Thyroid gland (tissue), 4 donors: ENCODE results near the gene DUSP28. TPM values are rescaled to one million over a fixed set of nuclear protein-coding genes. Genes with fewer than 3 reads are reported as not detected.

Experiments
- DNase-seq, 2 donors: peaks; one replicate each; pipeline ENCODE4 v3.0.0-alpha.2; 2019
- H3K27ac ChIP-seq, 3 donors: fragments of 200-600 bp; sonication (generic); 1 replicate in 2 of 3; 2 replicates in 1 of 3; pipeline ENCODE4 v1.5.1; 2016 to 2019; ENCODE audit warnings: mild to moderate bottlenecking in 1 of 3, moderate library complexity in 1 of 3
- H3K27me3 ChIP-seq: fragments of 200-600 bp; sonication (generic); one replicate; pipeline ENCODE4 v1.5.1; 2019
- H3K36me3 ChIP-seq, 2 donors: fragments of 200-600 bp; sonication (generic); one replicate each; pipeline ENCODE4 v1.5.1; 2016 to 2019
- H3K4me1 ChIP-seq, 2 donors: fragments of 200-600 bp; sonication (generic); one replicate each; pipeline ENCODE4 v1.5.1; 2017 to 2019
- H3K4me3 ChIP-seq, 3 donors: fragments of 200-600 bp; sonication (generic); replicated peaks in 1 of 3; 1 replicate in 2 of 3; 2 replicates in 1 of 3; pipeline ENCODE4 v1.5.1; 2016; ENCODE audit warnings: mild to moderate bottlenecking in 1 of 3
- H3K9me3 ChIP-seq: fragments of 200-600 bp; sonication (generic); one replicate; pipeline ENCODE4 v1.5.1; 2017
- CTCF ChIP-seq, 6 experiments: fragments of 200-600 bp in 3 of 6; fragments of 450-650 bp in 3 of 6; sonication (generic) in 3 of 6; IDR thresholded peaks; one replicate each; pipeline ENCODE4 v1.5.1; 2016 to 2019; ENCODE audit warnings: antibody characterized with exemption in 6 of 6, mild to moderate bottlenecking in 2 of 6, inconsistent platforms in 1 of 6, moderate library complexity in 1 of 6
- POLR2A ChIP-seq, 2 donors: fragments of 450-650 bp; IDR thresholded peaks; one replicate each; pipeline ENCODE4 v1.6.1; 2017; ENCODE audit warnings: antibody characterized with exemption in 2 of 2, mild to moderate bottlenecking in 2 of 2, moderate library complexity in 1 of 2
- WGBS, 2 donors: methylation state at CpG; one replicate each; pipeline ENCODE4 v1.1.5; 2017; 5-methylcytosine and 5-hydroxymethylcytosine counted together
- intact Hi-C: fragments of 100-400 bp; cut with DNase I; formaldehyde crosslinking; loops from one replicate; pipeline ENCODE4 v1.15.1; 2023
- total RNA-seq, 4 donors: library from RNA; depleted of rRNA; stranded (reverse); fragments of >200 nt; gene quantifications; one replicate each; pipeline ENCODE4 v1.2.3, GENCODE V29; 2016

The DUSP28 gene
- total RNA-seq, 4 donors from 2014 or later, result 6.6 to 12.5 (median 9.2) TPM

- Histone ChIP-seq H3K36me3 (no peaks in the 10 kb centered on the region), H3K9me3 (no peaks in the 10 kb centered on the region), H3K4me3 (no peak overlapping the region), H3K4me1 (peaks cover 0 to 10% of the 10 kb centered on the region in 2 donors), H3K27ac (no peak overlapping the region), H3K27me3 (no peaks in the 10 kb centered on the region)
- TF ChIP-seq CTCF (IDR thresholded peaks at IDR 0.05), result no peak
- TF ChIP-seq POLR2A (IDR thresholded peaks at IDR 0.05), result no peak
- no peak for DNase-seq
- intact Hi-C loops, result no loop called here
- WGBS, 2 donors, result 90 to 95% methylated on average over 16 to 19 of the region's 19 CpGs
Measured at GRCh38 chr2:240604939-240605716, 45.0 kb downstream of the DUSP28 start.

GRCh38 chr2:240605867-240606743 lies 45.9 kb downstream of the DUSP28 start:
- no peaks in the 10 kb centered on the region for H3K36me3 ChIP-seq
- DNase-seq, result no peak
- WGBS, 2 donors, result 89 to 90% methylated on average over 7 to 12 of the region's 12 CpGs
- no peaks in the 10 kb centered on the region for H3K27me3 ChIP-seq
- peaks cover 0 to 10% of the 10 kb centered on the region in 2 donors for H3K4me1 ChIP-seq
- no peaks in the 10 kb centered on the region for H3K9me3 ChIP-seq
- H3K4me3 ChIP-seq, result no peak overlapping the region
- intact Hi-C loops, result no loop called here
- TF ChIP-seq CTCF (IDR thresholded peaks at IDR 0.05) (no peak), POLR2A (IDR thresholded peaks at IDR 0.05) (no peak)
- H3K27ac ChIP-seq, result no peak overlapping the region

GRCh38 chr2:240611601-240612210 lies 51.5 kb downstream of the DUSP28 start:
- no peak for DNase-seq

More at GRCh38 chr2:240611601-240612210, 51.5 kb downstream of the DUSP28 start:
- no peaks in the 10 kb centered on the region for H3K27me3 ChIP-seq
- TF ChIP-seq POLR2A (IDR thresholded peaks at IDR 0.05) (no peak), CTCF (IDR thresholded peaks at IDR 0.05) (no peak)
- no peak overlapping the region for H3K4me3 ChIP-seq
- H3K27ac ChIP-seq, result no peak overlapping the region
- H3K4me1 ChIP-seq, result peaks cover 0 to 10% of the 10 kb centered on the region in 2 donors
- intact Hi-C loops, result no loop called here
- no peaks in the 10 kb centered on the region for H3K36me3 ChIP-seq
- WGBS, 2 donors, result 91 to 92% methylated on average over 10 of the region's 10 CpGs
- H3K9me3 ChIP-seq, result no peaks in the 10 kb centered on the region

Other genes starting within 250 kb of the DUSP28 start
- 10 to 100 TPM; 14.1 to 35.5 (median 26.8) TPM for gene GPC1, start 124.7 kb upstream of the DUSP28 start, total RNA-seq
- 10 to 100 TPM; 17.4 to 24.7 (median 21.0) TPM for gene ANKMY1, start 2.4 kb upstream of the DUSP28 start, total RNA-seq
- gene RNPEPL1, start 8.1 kb downstream of the DUSP28 start, total RNA-seq, result 10 to 100 TPM; 20.0 to 45.5 (median 37.3) TPM
- gene CAPN10, start 26.4 kb downstream of the DUSP28 start, total RNA-seq, result 10 to 100 TPM; 19.3 to 25.3 (median 21.7) TPM
- 1 to 10 TPM in 2 of 4 donors, under 1 TPM in 2; 0.29 to 1.7 (median 1.0) TPM for gene GPR35, start 65.1 kb downstream of the DUSP28 start, total RNA-seq
- under 1 TPM in 1 of 4 donors, not detected in 3; 0.13 TPM for gene AQP12B, start 122.5 kb downstream of the DUSP28 start, total RNA-seq
- gene AQP12A, start 131.5 kb downstream of the DUSP28 start, total RNA-seq, result not detected